GM12878 (cell line): ENCODE results near the gene SERPINB8. TPM values are rescaled to one million over a fixed set of nuclear protein-coding genes. Genes with fewer than 3 reads are reported as not detected.

Experiments used
- CBX3 ChIP-seq: fragments of 200-600 bp; sonication (generic); IDR thresholded peaks from 2 replicates; pipeline ENCODE4 v1.6.1; 2016; ENCODE audit warnings: low read depth, borderline replicate concordance
- DPF2 ChIP-seq: fragments of 450-650 bp; IDR thresholded peaks from 2 replicates; pipeline ENCODE4 v1.6.1; 2017; ENCODE audit warnings: mild to moderate bottlenecking
- HDAC2 ChIP-seq: fragments of 200-600 bp; sonication (generic); IDR thresholded peaks from 2 replicates; pipeline ENCODE4 v1.6.1; 2017
- HDAC6 ChIP-seq: fragments of 200-600 bp; sonication (generic); IDR thresholded peaks from one replicate; pipeline ENCODE4 v1.8.0; 2017; ENCODE audit warnings: antibody characterized with exemption; ENCODE audit not compliant: unreplicated experiment
- IKZF2 ChIP-seq, 2 experiments: fragments of 450-650 bp; IDR thresholded peaks; 2 replicates each; pipeline ENCODE4 v1.6.1; 2017; ENCODE audit warnings: mild to moderate bottlenecking in 2 of 2, moderate library complexity in 2 of 2
- MTA2 ChIP-seq: fragments of 450-650 bp; IDR thresholded peaks from 2 replicates; pipeline ENCODE4 v1.6.1; 2016; ENCODE audit warnings: low read depth, mild to moderate bottlenecking, moderate library complexity
- MTA3 ChIP-seq: IDR thresholded peaks from 2 replicates; pipeline ENCODE4 v1.6.1; 2012; ENCODE audit warnings: low read length, inconsistent platforms, borderline replicate concordance
- MYB ChIP-seq: fragments of 150-350 bp; IDR thresholded peaks from 2 replicates; pipeline ENCODE4 v1.6.1; 2014; ENCODE audit warnings: mild to moderate bottlenecking, low read depth, low read length, borderline replicate concordance
- NFXL1 ChIP-seq: fragments of 450-650 bp; IDR thresholded peaks from 2 replicates; pipeline ENCODE4 v1.6.1; 2017; ENCODE audit warnings: antibody characterized with exemption, mild to moderate bottlenecking, borderline replicate concordance
- PAX5 ChIP-seq: IDR thresholded peaks from 2 replicates; pipeline ENCODE4 v1.6.1; 2011; ENCODE audit warnings: low read depth, low read length, borderline replicate concordance
- PAX8 ChIP-seq: fragments of 450-650 bp; IDR thresholded peaks from 2 replicates; pipeline ENCODE4 v1.6.1; 2017; ENCODE audit warnings: mild to moderate bottlenecking, moderate library complexity
- POU2F2 ChIP-seq: IDR thresholded peaks from 3 replicates; pipeline ENCODE4 v1.6.1; 2011; ENCODE audit warnings: low read depth, mild to moderate bottlenecking, low read length, borderline replicate concordance
- STAT1 ChIP-seq: fragments of 450-650 bp; conservative IDR thresholded peaks from 2 replicates; pipeline ENCODE4 v1.6.1; 2014; ENCODE audit warnings: antibody characterized with exemption, mild to moderate bottlenecking
- STAT3 ChIP-seq: IDR thresholded peaks from 2 replicates; pipeline ENCODE4 v1.6.1; 2011; ENCODE audit warnings: low read depth, low read length, improper control_type of control experiment
- ZBED1 ChIP-seq: IDR thresholded peaks from 2 replicates; pipeline ENCODE4 v1.6.1; 2016; ENCODE audit warnings: borderline replicate concordance
- polyA plus RNA-seq, 11 experiments: library from polyadenylated mRNA; depleted of rRNA in 4 of 11; unstranded in 6 of 11; stranded (reverse) in 5 of 11; fragments of >200 nt; fragmentation: Nextera tagmentation in 4 of 11; fragmentation: Illumina TruSeq in 1 of 11; extraction: Ambion mirVana in 4 of 11; extraction: Trizol in 1 of 11; gene quantifications; 1 replicate in 1 of 11; 2 replicates in 10 of 11; pipeline versions ENCODE4 v1.2.1 to v1.2.3, GENCODE V29; 2011 to 2016; ENCODE audit warnings: inconsistent platforms in 2 of 11, missing spikeins in 2 of 11, low read depth in 1 of 11
- total RNA-seq, 4 experiments: library from RNA; depleted of rRNA in 3 of 4; stranded (reverse); fragments of >200 nt in 3 of 4; fragmentation: Illumina TruSeq in 1 of 4; extraction: Trizol in 1 of 4; gene quantifications; 2 replicates each; pipeline versions ENCODE4 v1.2.1 to v1.2.3, GENCODE V29; 2013 to 2021
- TF ChIP-seq, protein P1 (sequence below): fragments of 450-650 bp; formaldehyde crosslinking; IDR thresholded peaks from 2 replicates; pipeline ENCODE4 v1.5.0; 2022; ENCODE audit warnings: mild to moderate bottlenecking, missing genetic modification characterization
- TF ChIP-seq, protein P2 (sequence below): fragments of 450-650 bp; IDR thresholded peaks from 2 replicates; pipeline ENCODE4 v1.6.1; 2017; ENCODE audit warnings: antibody characterized with exemption, mild to moderate bottlenecking, moderate library complexity
- TF ChIP-seq, protein P3 (sequence below): fragments of 150-350 bp; IDR thresholded peaks from 2 replicates; pipeline ENCODE4 v1.6.1; 2014; ENCODE audit warnings: mild to moderate bottlenecking, low read depth, low read length
- TF ChIP-seq, protein P4 (sequence below): IDR thresholded peaks from 2 replicates; pipeline ENCODE4 v1.6.1; 2012; ENCODE audit warnings: low read length, inconsistent platforms

SERPINB8 gene
- total and polyA plus RNA-seq, 10 of the 15 experiments (the other 5 are each of a cell fraction or from before 2014, with no cell fraction given) = 8.1 to 31.5 (median 16.7) TPM

DNA sequence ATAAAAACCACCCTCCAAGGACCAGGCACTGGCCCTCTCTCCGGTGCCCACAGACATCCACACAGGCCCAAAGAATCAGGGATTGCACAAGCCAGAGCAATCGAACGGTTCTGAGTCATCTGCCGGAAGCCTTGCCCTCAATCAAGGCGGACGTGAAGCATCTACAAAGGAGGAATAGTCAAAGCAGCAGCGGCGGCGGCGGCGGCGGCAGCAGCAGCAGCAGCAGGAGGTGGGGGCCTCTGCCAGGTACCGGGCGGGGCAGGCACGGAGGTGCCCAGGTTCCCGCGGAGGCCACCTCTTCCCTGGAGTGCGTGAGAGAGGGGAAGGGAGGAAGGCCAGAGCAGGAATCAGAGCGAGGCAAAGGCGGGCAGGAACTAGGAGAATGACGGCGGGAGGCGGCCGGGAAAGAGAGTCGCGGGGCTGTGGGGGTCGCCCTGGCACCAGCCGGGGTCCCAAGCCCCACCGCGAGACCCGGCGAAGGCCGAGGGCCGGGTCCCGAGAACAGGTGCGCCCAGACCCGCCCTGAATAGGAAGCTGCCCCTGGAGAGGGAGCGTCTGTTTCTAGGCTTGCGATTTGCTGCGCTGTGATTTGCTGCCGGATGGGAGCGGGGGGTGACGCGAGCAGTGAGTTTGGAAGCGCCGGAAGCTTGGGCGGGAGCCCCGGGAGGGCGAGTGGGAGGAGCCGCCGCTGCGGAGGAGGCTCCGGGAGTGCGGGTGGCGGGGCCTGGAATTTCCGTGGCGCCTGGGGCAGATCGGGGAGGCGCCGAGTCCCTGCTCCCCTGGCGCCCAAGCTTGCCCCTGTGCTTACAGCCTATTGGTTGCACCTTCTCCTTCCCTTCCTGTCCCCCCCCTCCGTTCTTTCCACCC lies at the start of gene SERPINB8 (continued):
- TF ChIP-seq, protein P1, sequence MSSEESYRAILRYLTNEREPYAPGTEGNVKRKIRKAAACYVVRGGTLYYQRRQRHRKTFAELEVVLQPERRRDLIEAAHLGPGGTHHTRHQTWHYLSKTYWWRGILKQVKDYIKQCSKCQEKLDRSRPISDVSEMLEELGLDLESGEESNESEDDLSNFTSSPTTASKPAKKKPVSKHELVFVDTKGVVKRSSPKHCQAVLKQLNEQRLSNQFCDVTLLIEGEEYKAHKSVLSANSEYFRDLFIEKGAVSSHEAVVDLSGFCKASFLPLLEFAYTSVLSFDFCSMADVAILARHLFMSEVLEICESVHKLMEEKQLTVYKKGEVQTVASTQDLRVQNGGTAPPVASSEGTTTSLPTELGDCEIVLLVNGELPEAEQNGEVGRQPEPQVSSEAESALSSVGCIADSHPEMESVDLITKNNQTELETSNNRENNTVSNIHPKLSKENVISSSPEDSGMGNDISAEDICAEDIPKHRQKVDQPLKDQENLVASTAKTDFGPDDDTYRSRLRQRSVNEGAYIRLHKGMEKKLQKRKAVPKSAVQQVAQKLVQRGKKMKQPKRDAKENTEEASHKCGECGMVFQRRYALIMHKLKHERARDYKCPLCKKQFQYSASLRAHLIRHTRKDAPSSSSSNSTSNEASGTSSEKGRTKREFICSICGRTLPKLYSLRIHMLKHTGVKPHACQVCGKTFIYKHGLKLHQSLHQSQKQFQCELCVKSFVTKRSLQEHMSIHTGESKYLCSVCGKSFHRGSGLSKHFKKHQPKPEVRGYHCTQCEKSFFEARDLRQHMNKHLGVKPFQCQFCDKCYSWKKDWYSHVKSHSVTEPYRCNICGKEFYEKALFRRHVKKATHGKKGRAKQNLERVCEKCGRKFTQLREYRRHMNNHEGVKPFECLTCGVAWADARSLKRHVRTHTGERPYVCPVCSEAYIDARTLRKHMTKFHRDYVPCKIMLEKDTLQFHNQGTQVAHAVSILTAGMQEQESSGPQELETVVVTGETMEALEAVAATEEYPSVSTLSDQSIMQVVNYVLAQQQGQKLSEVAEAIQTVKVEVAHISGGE (CRISPR knock-in tag) = no peak
- TF ChIP-seq NFXL1 = no peak
- TF ChIP-seq MYB = no peak
- TF ChIP-seq DPF2 = peak; percentile 72; the same call in 1 of the 2 replicates
- TF ChIP-seq POU2F2 = peak; percentile 56; the same call in 2 of the 3 replicates
- no peak for TF ChIP-seq PAX8
- TF ChIP-seq, protein P2, sequence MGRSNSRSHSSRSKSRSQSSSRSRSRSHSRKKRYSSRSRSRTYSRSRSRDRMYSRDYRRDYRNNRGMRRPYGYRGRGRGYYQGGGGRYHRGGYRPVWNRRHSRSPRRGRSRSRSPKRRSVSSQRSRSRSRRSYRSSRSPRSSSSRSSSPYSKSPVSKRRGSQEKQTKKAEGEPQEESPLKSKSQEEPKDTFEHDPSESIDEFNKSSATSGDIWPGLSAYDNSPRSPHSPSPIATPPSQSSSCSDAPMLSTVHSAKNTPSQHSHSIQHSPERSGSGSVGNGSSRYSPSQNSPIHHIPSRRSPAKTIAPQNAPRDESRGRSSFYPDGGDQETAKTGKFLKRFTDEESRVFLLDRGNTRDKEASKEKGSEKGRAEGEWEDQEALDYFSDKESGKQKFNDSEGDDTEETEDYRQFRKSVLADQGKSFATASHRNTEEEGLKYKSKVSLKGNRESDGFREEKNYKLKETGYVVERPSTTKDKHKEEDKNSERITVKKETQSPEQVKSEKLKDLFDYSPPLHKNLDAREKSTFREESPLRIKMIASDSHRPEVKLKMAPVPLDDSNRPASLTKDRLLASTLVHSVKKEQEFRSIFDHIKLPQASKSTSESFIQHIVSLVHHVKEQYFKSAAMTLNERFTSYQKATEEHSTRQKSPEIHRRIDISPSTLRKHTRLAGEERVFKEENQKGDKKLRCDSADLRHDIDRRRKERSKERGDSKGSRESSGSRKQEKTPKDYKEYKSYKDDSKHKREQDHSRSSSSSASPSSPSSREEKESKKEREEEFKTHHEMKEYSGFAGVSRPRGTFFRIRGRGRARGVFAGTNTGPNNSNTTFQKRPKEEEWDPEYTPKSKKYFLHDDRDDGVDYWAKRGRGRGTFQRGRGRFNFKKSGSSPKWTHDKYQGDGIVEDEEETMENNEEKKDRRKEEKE = no peak
- no peak for TF ChIP-seq HDAC6
- TF ChIP-seq, protein P3, sequence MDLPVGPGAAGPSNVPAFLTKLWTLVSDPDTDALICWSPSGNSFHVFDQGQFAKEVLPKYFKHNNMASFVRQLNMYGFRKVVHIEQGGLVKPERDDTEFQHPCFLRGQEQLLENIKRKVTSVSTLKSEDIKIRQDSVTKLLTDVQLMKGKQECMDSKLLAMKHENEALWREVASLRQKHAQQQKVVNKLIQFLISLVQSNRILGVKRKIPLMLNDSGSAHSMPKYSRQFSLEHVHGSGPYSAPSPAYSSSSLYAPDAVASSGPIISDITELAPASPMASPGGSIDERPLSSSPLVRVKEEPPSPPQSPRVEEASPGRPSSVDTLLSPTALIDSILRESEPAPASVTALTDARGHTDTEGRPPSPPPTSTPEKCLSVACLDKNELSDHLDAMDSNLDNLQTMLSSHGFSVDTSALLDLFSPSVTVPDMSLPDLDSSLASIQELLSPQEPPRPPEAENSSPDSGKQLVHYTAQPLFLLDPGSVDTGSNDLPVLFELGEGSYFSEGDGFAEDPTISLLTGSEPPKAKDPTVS = no peak
- no peak for TF ChIP-seq HDAC2
- no peak for TF ChIP-seq CBX3
- no peak for TF ChIP-seq MTA2
- TF ChIP-seq IKZF2 (IDR thresholded peaks at IDR 0.05) = peak; percentile 61 to 63; a peak in 2 of 4 replicates
- no peak for TF ChIP-seq PAX5
- TF ChIP-seq MTA3 = no peak; the same call in 1 of the 2 replicates
- peak; percentile 28; the same call in 1 of the 2 replicates for TF ChIP-seq ZBED1
- TF ChIP-seq, protein P4, sequence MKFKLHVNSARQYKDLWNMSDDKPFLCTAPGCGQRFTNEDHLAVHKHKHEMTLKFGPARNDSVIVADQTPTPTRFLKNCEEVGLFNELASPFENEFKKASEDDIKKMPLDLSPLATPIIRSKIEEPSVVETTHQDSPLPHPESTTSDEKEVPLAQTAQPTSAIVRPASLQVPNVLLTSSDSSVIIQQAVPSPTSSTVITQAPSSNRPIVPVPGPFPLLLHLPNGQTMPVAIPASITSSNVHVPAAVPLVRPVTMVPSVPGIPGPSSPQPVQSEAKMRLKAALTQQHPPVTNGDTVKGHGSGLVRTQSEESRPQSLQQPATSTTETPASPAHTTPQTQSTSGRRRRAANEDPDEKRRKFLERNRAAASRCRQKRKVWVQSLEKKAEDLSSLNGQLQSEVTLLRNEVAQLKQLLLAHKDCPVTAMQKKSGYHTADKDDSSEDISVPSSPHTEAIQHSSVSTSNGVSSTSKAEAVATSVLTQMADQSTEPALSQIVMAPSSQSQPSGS = no peak
- no peak for TF ChIP-seq STAT1
- TF ChIP-seq STAT3 = no peak
